Measurements from ENCODE around the gene LRRK1.

The LRRK1 gene

GRCh38 chr15:100913961-100914360, 5.2 kb upstream of the LRRK1 start:
- DNase-seq: no peak

GRCh38 chr15:100914876-100915275, 4.3 kb upstream of the LRRK1 start:
- DNase-seq: no peak

DNA sequence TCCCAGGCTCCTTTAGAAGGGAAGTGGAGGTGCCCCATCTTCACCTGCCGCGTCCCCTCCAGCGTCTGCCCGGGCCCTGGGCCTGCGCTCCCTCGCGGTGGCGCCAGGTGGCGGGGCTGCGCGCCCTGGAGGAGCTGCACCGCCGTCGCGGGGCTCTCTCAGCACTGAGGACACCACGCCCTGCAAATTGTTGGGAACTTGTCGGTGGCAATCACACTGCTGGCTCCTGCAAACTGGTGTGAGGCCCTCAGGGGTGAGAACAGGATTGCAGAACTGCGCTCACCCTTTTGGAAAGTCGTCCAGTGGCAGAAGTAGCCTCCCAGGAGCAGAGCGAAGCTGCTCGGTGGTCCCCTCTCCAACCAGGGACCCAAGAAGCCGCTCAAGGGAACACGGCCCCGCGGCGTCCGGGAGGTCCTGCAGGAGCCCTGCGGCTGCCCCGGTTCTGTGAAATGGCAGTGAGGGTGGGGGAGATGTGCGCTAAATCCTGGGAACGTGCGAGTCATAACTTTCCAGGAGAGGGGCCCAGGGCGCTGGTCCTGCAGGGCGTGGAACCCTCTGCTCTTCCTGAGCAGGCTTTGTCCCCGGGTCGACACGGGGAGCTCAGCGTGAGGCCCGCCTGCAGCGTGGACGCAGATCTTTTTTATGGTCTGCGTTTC, 995 bp upstream of the LRRK1 start:
- DNase-seq: peak; percentile 78 to 85

DNA sequence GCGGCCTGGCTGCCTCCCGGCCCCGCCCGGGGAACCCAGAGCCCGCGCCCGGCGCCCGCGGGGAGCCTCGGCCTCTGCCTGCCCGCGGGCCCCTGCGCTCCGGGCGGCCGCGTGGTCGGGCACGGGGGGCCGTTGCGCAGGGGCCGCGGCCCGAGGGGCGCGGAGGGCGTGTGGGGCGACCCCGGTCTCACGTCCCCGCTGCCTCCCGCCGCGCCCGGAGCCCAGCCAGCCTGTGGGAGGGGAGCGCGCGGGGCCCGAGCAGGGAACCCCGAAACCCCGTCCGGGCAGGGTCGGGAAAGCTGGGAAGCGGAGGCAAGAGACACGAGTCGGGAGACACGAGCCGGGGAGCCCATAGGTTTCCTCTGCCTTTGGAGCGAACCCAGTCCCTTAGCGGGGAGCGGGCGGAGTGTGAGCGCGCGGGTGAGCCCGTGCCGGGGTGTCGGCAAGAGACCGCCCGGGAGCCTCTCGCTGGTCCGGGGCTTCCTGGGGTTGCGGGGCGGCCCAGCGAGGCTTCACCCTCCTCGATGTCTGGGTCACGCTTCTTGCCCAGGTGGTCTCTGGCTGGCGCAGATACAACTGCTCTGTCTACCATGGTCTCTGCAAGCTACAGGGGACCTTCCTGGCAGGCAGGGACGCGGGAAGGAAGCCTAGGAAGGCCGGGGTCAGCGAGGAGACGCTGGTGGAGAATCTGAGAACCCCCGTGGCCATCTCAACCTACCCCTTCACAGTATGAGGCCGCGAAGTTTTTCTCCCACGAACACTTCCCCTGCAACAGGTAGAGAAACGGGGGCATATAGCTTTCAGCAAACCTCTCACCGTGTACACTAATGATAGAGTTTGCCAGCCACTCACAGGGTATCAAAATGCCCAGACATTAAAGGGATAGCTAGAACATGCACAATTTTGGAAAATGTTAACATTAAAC, 586 bp downstream of the LRRK1 start:
- peak; percentile 29 to 48 for DNase-seq

- DNase-seq: no peak
Observed at GRCh38 chr15:100920516-100921135, 1.5 kb downstream of the LRRK1 start.

GRCh38 chr15:100922192-100923040, 3.3 kb downstream of the LRRK1 start:
- no peak for DNase-seq

DNA sequence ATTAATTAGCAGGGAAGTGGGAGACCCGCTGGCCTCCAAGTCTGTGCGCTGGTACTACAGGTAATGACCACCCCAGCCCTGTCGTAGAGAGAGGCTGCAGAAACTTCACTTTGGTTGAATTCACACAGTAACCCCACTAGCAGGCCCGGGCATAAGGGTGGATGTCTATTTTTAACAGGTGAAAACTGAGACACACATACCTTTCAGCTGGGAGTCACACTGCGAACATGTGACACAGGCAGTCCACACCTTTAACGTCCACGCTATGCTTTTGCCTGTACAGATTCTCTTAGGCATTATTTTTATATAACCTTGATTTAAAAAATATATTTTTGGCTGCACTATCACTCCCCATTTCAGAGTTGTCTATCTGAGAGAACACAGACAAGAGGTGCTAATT, 3.9 kb downstream of the LRRK1 start:
- no peak for DNase-seq

- DNase-seq: no peak
Observed at GRCh38 chr15:100923902-100924301, 4.7 kb downstream of the LRRK1 start.

DNA sequence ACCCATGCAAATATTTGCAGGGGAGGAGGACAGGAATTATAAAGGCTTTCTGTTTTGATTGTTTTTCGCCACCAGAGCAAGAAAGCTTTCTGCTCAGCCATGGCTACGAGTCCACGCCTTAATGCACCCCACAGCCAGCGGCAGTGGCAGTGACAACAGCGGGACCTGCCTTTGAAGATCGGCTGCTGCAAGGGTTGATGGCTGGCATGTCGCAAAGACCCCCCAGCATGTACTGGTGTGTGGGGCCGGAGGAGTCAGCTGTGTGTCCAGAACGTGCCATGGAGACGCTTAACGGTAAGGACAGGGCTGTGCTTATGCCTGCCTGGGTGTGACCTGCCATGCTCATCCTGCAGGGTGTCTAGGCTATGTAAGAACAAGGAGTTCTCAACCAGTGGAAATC, 5.3 kb downstream of the LRRK1 start:
- DNase-seq: no peak

DNA sequence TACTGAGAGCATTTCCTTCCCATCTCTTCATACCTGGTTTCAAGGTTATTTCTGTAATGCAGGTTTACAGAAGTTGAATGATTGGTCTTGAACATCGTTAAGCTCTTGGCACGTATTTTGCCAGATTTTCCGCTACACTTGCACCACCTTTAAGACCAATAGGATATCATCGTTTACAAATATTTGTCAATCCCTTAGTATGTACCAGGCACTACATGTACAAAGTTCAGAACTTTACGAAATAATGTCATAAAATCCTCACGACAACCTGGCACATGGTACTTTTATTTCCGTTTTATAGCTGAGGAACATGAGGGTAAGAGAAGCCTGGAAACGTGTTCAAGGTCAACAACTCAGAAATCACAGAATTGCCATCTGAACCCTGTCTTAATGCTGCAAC, 6.3 kb downstream of the LRRK1 start:
- no peak for DNase-seq

DNA sequence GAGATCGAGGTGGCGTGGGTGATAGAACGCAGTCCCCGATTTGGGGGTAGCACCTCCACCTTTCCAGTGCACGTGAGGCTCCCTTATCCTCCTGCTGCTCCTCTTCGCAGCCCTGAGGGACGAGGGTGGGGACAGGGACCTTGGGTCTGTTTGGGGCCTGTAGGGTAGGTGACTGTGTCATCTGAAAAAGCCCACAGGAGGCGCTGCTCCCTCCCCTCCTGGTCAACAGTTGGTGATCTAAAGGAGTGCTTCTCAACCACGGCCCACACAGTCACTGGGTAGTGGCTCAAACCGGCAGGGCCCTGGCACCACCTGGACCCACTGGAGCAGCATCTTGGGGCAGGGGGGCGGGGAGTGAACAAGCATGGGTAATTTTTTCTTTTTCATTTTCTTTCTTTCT, 7.1 kb downstream of the LRRK1 start:
- no peak for DNase-seq

GRCh38 chr15:100926971-100927756, 8.0 kb downstream of the LRRK1 start:
- DNase-seq: no peak

GRCh38 chr15:100928632-100929280, 9.6 kb downstream of the LRRK1 start:
- DNase-seq: no peak

DNA sequence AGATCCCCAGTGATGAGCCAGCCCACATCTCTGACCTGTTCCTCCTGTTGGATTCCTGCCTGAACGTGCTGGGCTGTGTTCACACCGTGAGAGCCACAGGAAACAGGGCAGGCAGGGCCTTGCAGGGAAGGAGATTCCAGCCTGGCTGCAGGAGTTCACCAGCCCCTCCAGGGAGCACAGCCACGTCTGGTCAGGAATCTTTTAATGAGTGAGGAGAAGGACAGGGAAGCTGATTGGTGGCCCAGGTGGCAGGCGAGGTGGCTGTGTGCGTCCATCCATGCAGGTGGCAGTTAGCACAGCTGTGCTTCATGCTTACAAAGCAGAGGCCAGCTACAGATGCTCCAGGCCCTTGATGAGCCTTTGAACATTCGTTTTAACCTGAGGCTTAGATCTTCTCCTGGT, 10.5 kb downstream of the LRRK1 start:
- DNase-seq: no peak

GRCh38 chr15:100930306-100930848, 11.2 kb downstream of the LRRK1 start:
- DNase-seq: no peak

GRCh38 chr15:100931143-100931890, 12.2 kb downstream of the LRRK1 start:
- DNase-seq: no peak

DNA sequence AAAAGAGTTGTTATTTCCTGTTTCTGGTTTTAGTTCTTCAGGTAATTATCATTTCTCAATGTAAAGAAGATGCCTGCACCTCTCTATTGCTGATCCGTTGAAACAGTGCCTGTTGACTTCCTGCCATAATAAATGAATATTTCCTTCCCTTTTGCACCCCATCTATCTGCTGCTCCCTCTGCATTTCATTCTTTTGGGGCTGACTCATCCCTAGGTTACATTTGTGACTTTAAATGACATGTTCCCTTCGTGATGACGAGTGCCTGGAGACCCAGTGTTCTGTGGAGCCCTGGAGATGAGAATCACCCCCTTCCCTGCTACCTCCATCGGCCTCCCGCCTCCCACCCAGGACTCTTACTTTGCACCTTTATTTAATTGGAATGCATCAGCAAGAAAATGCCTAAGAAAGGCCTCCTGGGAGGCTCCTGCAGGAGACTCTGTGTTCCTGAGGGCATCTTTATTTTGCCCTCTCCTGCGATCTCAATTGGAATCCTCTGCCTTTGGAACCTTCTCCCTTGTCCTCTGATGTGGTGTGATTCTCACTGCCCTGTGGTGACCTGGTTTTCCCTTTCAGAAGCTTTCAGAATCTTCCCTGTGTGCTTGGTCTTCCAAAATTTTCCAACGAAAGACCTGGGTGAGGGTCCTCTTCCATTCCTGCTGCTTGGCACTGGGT, 13.7 kb downstream of the LRRK1 start:
- no peak for DNase-seq

- no peak for DNase-seq
Observed at GRCh38 chr15:100934166-100934565, 15.0 kb downstream of the LRRK1 start.

DNA sequence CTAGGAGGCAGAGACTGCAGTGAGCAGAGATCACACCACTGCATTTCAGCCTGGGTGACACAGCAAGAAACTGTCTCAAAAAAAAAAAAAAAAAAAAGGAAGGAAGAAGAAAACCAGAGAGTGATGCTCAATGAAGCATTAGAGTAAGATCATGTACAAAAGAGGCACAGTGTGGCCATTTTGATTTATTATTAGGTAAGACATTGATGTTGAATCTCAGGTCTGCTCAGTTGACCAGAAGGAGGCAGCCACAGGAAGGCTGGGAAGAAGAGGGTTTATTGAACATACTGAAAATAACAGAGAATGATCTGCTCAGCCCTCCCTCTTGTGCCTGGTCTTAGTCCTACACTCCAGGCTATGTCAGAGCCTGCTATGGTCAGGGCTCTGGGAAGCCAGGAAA, 15.6 kb downstream of the LRRK1 start:
- no peak for DNase-seq

- DNase-seq: no peak
Observed at GRCh38 chr15:100937171-100937570, 18.0 kb downstream of the LRRK1 start.

All from activated T-cell treated with anti-CD3 and anti-CD28 coated beads, Interleukin-2, amount 50 U/mL, for 48 hours (primary cell).